H9 (cell line): ENCODE results near the gene ZIC5. TPM values are rescaled to one million over a fixed set of nuclear protein-coding genes. Genes with fewer than 3 reads are reported as not detected.

ENCODE experiments used
- DNase-seq: peaks from one replicate; pipeline ENCODE4 v3.0.0-alpha.2; 2017
- H2AFZ ChIP-seq: one replicate; pipeline ENCODE4 v1.6.1; 2013; ENCODE audit warnings: mild to moderate bottlenecking, low read length, control low read depth, moderate library complexity
- H2AK5ac ChIP-seq: 2 replicates; pipeline ENCODE4 v1.6.1; 2013; ENCODE audit warnings: low read length, control low read depth, mixed read lengths; ENCODE audit not compliant: insufficient read length
- H2BK120ac ChIP-seq: one replicate; pipeline ENCODE4 v1.6.1; 2013; ENCODE audit warnings: low read depth, mild to moderate bottlenecking, low read length, control low read depth, inconsistent platforms; ENCODE audit not compliant: poor library complexity, severe bottlenecking
- H2BK12ac ChIP-seq: 2 replicates; pipeline ENCODE4 v1.6.1; 2013; ENCODE audit warnings: low read length, control low read depth, mixed read lengths, low read depth; ENCODE audit not compliant: insufficient read length
- H2BK15ac ChIP-seq: 2 replicates; pipeline ENCODE4 v1.6.1; 2013; ENCODE audit warnings: low read depth, low read length, control low read depth
- H2BK20ac ChIP-seq: one replicate; pipeline ENCODE4 v1.6.1; 2013; ENCODE audit warnings: low read depth, mild to moderate bottlenecking, low read length, control low read depth, inconsistent platforms; ENCODE audit not compliant: poor library complexity, severe bottlenecking
- H2BK5ac ChIP-seq: 2 replicates; pipeline ENCODE4 v1.6.1; 2013; ENCODE audit warnings: low read length, control low read depth, mixed read lengths; ENCODE audit not compliant: insufficient read length
- H3K14ac ChIP-seq: 2 replicates; pipeline ENCODE4 v1.6.1; 2013; ENCODE audit warnings: low read length, control low read depth; ENCODE audit not compliant: insufficient read depth
- H3K18ac ChIP-seq: 2 replicates; pipeline ENCODE4 v1.6.1; 2013; ENCODE audit warnings: low read depth, mild to moderate bottlenecking, mixed read lengths, low read length, control low read depth; ENCODE audit not compliant: insufficient read length
- H3K23ac ChIP-seq: 2 replicates; pipeline ENCODE4 v1.6.1; 2013; ENCODE audit warnings: low read length, control low read depth, mixed read lengths, low read depth; ENCODE audit not compliant: insufficient read length
- H3K23me2 ChIP-seq: 2 replicates; pipeline ENCODE4 v1.6.1; 2013; ENCODE audit warnings: low read depth, mild to moderate bottlenecking, mixed read lengths, low read length, control low read depth; ENCODE audit not compliant: insufficient read length, poor library complexity, severe bottlenecking
- H3K27ac ChIP-seq: 2 replicates; pipeline ENCODE4 v1.5.1; 2013; ENCODE audit warnings: low read length, control low read depth, mixed read lengths, low read depth; ENCODE audit not compliant: insufficient read length
- H3K27me3 ChIP-seq: 2 replicates; pipeline ENCODE4 v1.6.1; 2013; ENCODE audit warnings: low read length, control low read depth, inconsistent platforms; ENCODE audit not compliant: insufficient read depth
- H3K4ac ChIP-seq: 2 replicates; pipeline ENCODE4 v1.6.1; 2013; ENCODE audit warnings: low read depth, mild to moderate bottlenecking, control low read depth, inconsistent platforms, low read length, moderate library complexity
- H3K4me1 ChIP-seq: 2 replicates; pipeline ENCODE4 v1.6.1; 2013; ENCODE audit warnings: low read length, control low read depth, inconsistent platforms; ENCODE audit not compliant: insufficient read depth
- H3K4me2 ChIP-seq: 2 replicates; pipeline ENCODE4 v1.6.1; 2013; ENCODE audit warnings: low read length, control low read depth, mixed read lengths; ENCODE audit not compliant: insufficient read length, insufficient read depth
- H3K56ac ChIP-seq: 2 replicates; pipeline ENCODE4 v1.6.1; 2013; ENCODE audit warnings: low read depth, mild to moderate bottlenecking, mixed read lengths, low read length, control low read depth; ENCODE audit not compliant: insufficient read length
- H3K79me1 ChIP-seq: 2 replicates; pipeline ENCODE4 v1.6.1; 2013; ENCODE audit warnings: low read depth, mild to moderate bottlenecking, moderate library complexity, low read length, control low read depth, inconsistent platforms; ENCODE audit not compliant: insufficient read depth, poor library complexity, severe bottlenecking
- H3K79me2 ChIP-seq: 2 replicates; pipeline ENCODE4 v1.6.1; 2013; ENCODE audit warnings: low read length, control low read depth, inconsistent platforms; ENCODE audit not compliant: insufficient read depth
- H3K9ac ChIP-seq: 2 replicates; pipeline ENCODE4 v1.6.1; 2013; ENCODE audit warnings: low read length, control low read depth, mixed read lengths; ENCODE audit not compliant: insufficient read length; ENCODE audit errors: extremely low read depth
- H3K9me3 ChIP-seq: one replicate; pipeline ENCODE4 v1.6.1; 2013; ENCODE audit warnings: low read depth, low read length, inconsistent platforms; ENCODE audit not compliant: control insufficient read depth
- H3T11ph ChIP-seq: one replicate; pipeline ENCODE4 v1.6.1; 2013; ENCODE audit warnings: mild to moderate bottlenecking, low read length, control low read depth, inconsistent platforms
- H4K20me1 ChIP-seq: one replicate; pipeline ENCODE4 v1.6.1; 2013; ENCODE audit not compliant: control insufficient read depth, insufficient read length, insufficient read depth
- H4K5ac ChIP-seq: 2 replicates; pipeline ENCODE4 v1.6.1; 2013; ENCODE audit warnings: low read depth, mild to moderate bottlenecking, mixed read lengths, low read length, control low read depth; ENCODE audit not compliant: insufficient read length
- H4K8ac ChIP-seq: replicated peaks from 2 replicates; pipeline ENCODE4 v1.6.1; 2013; ENCODE audit warnings: low read length, control low read depth, mixed read lengths, low read depth; ENCODE audit not compliant: insufficient read length
- H4K91ac ChIP-seq: 2 replicates; pipeline ENCODE4 v1.6.1; 2013; ENCODE audit warnings: low read depth, mild to moderate bottlenecking, moderate library complexity, mixed read lengths, low read length, control low read depth; ENCODE audit not compliant: insufficient read length
- H3K27ac Mint-ChIP-seq, 3 experiments: 2 replicates in 2 of 3; 3 replicates in 1 of 3; pipeline ENCODE4 v1.8.0; 2020 to 2021; ENCODE audit warnings: mixed read lengths in 3 of 3, mild to moderate bottlenecking in 1 of 3, moderate library complexity in 1 of 3
- H3K27me3 Mint-ChIP-seq: 2 replicates; pipeline ENCODE4 v1.8.0; 2021; ENCODE audit warnings: low read depth, mild to moderate bottlenecking, moderate library complexity, mixed read lengths
- H3K36me3 Mint-ChIP-seq, 3 experiments: 2 replicates in 2 of 3; 3 replicates in 1 of 3; pipeline ENCODE4 v1.8.0; 2020 to 2021; ENCODE audit warnings: low read depth in 3 of 3, mixed read lengths in 3 of 3; ENCODE audit not compliant: insufficient read depth in 1 of 3
- H3K4me1 Mint-ChIP-seq, 2 experiments: 2 replicates each; pipeline ENCODE4 v1.8.0; 2020; ENCODE audit warnings: mixed read lengths in 2 of 2
- H3K4me3 Mint-ChIP-seq, 2 experiments: 2 replicates in 1 of 2; 3 replicates in 1 of 2; pipeline ENCODE4 v1.8.0; 2020 to 2021; ENCODE audit warnings: mild to moderate bottlenecking in 2 of 2, mixed read lengths in 2 of 2, moderate library complexity in 1 of 2
- H3K9me3 Mint-ChIP-seq, 2 experiments: 2 replicates in 1 of 2; 3 replicates in 1 of 2; pipeline ENCODE4 v1.8.0; 2020; ENCODE audit warnings: mild to moderate bottlenecking in 2 of 2, mixed read lengths in 2 of 2, moderate library complexity in 1 of 2
- CTCF ChIP-seq: fragments of 200-600 bp; sonication (generic); conservative IDR thresholded peaks from 3 replicates; pipeline ENCODE4 v1.8.0; 2021; ENCODE audit warnings: antibody characterized with exemption, mild to moderate bottlenecking
- WGBS: extraction: QIAGEN DNeasy Blood & Tissue Kit; methylation state at CpG from one replicate; pipeline ENCODE4 v1.1.7; 2013; ENCODE audit warnings: missing lambda C conversion rate, low lambda C conversion rate, mixed read lengths; ENCODE audit not compliant: insufficient read length; ENCODE audit errors: extremely low coverage; 5-methylcytosine and 5-hydroxymethylcytosine counted together
- total RNA-seq: library from RNA; stranded (reverse); gene quantifications from 2 replicates; pipeline ENCODE4 v1.2.1, GENCODE V29; 2021

The ZIC5 gene
- total RNA-seq, 1 experiment from 2014 or later: 51.9 TPM

GRCh38 chr13:99941086-99941485 lies 30.5 kb downstream of the ZIC5 start:
- no peak overlapping the region for H3K18ac ChIP-seq
- H3K9me3 ChIP-seq: no peaks in the 10 kb centered on the region
- H2BK20ac ChIP-seq: no peak overlapping the region
- H2AK5ac ChIP-seq: no peak overlapping the region
- no peak for DNase-seq
- H3K27ac ChIP-seq: no peak overlapping the region
- H3K36me3 Mint-ChIP-seq: no peaks in the 10 kb centered on the region
- no peaks in the 10 kb centered on the region for H3K4me1 ChIP-seq
- H2BK120ac ChIP-seq: no peak overlapping the region
- H3K23me2 ChIP-seq: no peaks in the 10 kb centered on the region
- H2AFZ ChIP-seq: no peak overlapping the region
- H3K4me3 Mint-ChIP-seq: no peak overlapping the region
- H3K79me1 ChIP-seq: no peaks in the 10 kb centered on the region
- no peak overlapping the region for H3K14ac ChIP-seq
- H3K23ac ChIP-seq: no peak overlapping the region
- no peak overlapping the region for H2BK15ac ChIP-seq
- no peak overlapping the region for H3K4me2 ChIP-seq
- H3K4ac ChIP-seq: no peak overlapping the region
- H2BK5ac ChIP-seq: no peak overlapping the region
- no peaks in the 10 kb centered on the region for H3K79me2 ChIP-seq
- H4K20me1 ChIP-seq: no peaks in the 10 kb centered on the region
- no peaks in the 10 kb centered on the region; the same call in 1 of the 2 replicates for H3K27me3 Mint-ChIP-seq
- H3K56ac ChIP-seq: no peak overlapping the region
- no peaks in the 10 kb centered on the region for H3K27me3 ChIP-seq
- TF ChIP-seq CTCF: no peak
- no peak overlapping the region for H2BK12ac ChIP-seq
- no peak overlapping the region for H4K8ac ChIP-seq
- WGBS: no CpG with 5 or more reads among the region's 7 CpGs
- no peak overlapping the region for H4K91ac ChIP-seq
- no peaks in the 10 kb centered on the region for H3K9me3 Mint-ChIP-seq
- peaks cover 11 to 18% of the 10 kb centered on the region in 2 experiments; a peak in 2 of 4 replicates for H3K4me1 Mint-ChIP-seq
- H3T11ph ChIP-seq: no peak overlapping the region
- H3K27ac Mint-ChIP-seq: no peak overlapping the region
- H4K5ac ChIP-seq: no peak overlapping the region
- H3K9ac ChIP-seq: no peak overlapping the region
